ENCODE data around the gene UPF2. TPM values are rescaled to one million over a fixed set of nuclear protein-coding genes. Genes with fewer than 3 reads are reported as not detected.
"Not testable (repeated sequence)": the region's sequence is repeated elsewhere in the genome, so short reads cannot be mapped to it uniquely, and the experiment has no call there.

The UPF2 gene
- total RNA-seq, 1 donor from 2014 or later: 11.3 TPM

DNA sequence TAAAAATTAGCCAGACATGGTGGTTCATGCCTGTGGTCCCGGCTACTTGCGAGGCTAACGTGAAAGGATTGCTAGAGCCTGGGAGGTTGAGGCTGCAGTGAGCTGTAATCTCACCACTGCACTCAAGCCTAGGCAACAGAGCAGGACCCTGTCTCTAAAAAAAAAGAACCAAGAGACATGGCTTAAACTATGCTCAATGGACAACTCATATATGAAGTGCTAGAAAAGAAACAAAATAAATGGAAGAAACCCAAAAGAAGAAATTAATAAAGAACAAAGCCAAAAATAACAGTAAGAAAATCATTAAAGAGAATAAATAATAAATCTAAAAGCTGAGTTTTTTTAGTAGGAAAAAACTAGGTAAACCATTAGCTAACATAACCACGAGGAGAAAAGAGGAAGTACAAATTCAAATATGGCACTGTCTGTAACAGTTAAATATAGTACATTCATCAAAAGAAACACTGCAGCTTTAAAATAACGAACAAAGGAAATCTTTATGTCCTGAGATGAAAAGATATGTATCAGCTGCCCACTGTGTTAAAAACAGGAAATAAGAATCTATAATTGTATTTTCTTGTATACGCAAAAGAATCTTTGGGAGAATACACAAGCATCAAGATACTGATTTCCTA is 48.7 kb downstream of the UPF2 start:
- DNase-seq (ENCODE audit: low read depth): no peak
- TF ChIP-seq CTCF (conservative IDR thresholded peaks at IDR 0.05; ENCODE audit: low read depth, low read length): no peak
- H3K4me3 ChIP-seq (ENCODE audit: low read depth, low read length): no peak overlapping the region

GRCh38 chr10:11988924-11989323 is 53.7 kb downstream of the UPF2 start:
- no peak overlapping the region for H3K4me3 ChIP-seq (ENCODE audit: low read depth, low read length)
- no peak for TF ChIP-seq CTCF (conservative IDR thresholded peaks at IDR 0.05; ENCODE audit: low read depth, low read length)
- DNase-seq (ENCODE audit: low read depth): no peak

DNA sequence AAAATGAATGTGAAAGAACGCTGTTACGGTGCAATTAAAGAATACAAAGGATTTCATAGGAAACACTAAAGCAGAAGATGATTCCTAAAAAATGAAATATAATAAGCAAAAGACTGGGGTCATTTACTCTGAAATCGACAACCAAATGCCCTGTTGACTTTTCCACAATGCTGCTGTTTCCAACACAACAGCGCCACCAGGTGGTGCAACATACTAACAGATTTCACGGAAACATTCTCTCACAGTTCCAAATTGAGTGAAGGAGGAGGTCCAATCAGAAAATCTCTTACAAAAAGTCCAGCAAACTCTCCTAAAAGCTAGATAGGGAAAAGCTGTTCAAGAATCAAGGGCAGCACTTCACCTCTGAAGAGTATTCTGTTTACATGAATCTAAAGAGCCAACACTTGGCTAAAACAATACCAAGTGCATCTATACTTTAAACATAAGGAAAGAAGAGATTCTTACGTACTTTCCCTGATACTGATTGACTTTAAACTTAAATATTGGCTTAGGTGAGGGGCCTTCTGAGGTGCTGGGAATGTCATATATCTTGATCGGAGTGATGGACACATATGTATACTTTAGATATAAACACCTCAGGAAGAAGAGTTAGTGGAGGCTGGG is 55.9 kb downstream of the UPF2 start:
- peak; percentile 95 for TF ChIP-seq CTCF (conservative IDR thresholded peaks at IDR 0.05; ENCODE audit: low read depth, low read length)
- H3K4me3 ChIP-seq (ENCODE audit: low read depth, low read length): no peak overlapping the region
- peak; percentile 51 for DNase-seq (ENCODE audit: low read depth)

GRCh38 chr10:11982253-11982652 is 60.4 kb downstream of the UPF2 start:
- DNase-seq (ENCODE audit: low read depth): no peak
- TF ChIP-seq CTCF (conservative IDR thresholded peaks at IDR 0.05; ENCODE audit: low read depth, low read length): no peak
- no peak overlapping the region for H3K4me3 ChIP-seq (ENCODE audit: low read depth, low read length)

DNA sequence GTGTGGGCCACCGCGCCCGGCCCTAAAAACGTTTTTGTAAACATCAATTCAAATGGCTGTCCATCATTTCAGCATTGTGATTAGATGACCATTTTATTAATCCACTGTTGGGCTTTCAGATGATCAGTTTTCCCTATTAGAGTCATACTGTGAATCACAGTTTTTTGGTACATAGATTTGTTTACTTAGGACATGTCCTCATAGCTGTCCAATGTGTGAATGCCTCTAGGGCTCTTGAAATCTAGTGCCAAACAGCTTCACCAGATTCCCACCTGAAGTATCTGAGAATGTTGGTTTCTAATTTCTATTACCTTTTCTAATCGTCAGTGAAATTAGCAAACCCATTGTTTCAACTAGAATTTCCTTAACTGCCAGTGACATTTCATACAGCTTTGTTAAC is 66.8 kb downstream of the UPF2 start:
- no peak for DNase-seq (ENCODE audit: low read depth)
- TF ChIP-seq CTCF (conservative IDR thresholded peaks at IDR 0.05; ENCODE audit: low read depth, low read length): no peak

GRCh38 chr10:11972523-11972922 is 70.1 kb downstream of the UPF2 start:
- not testable (repeated sequence) for H3K4me3 ChIP-seq (ENCODE audit: low read depth, low read length); DNase-seq (ENCODE audit: low read depth)

More for the DNA sequence above, 66.8 kb downstream of the UPF2 start:
- H3K4me3 ChIP-seq (ENCODE audit: low read depth, low read length): no peak overlapping the region

DNA sequence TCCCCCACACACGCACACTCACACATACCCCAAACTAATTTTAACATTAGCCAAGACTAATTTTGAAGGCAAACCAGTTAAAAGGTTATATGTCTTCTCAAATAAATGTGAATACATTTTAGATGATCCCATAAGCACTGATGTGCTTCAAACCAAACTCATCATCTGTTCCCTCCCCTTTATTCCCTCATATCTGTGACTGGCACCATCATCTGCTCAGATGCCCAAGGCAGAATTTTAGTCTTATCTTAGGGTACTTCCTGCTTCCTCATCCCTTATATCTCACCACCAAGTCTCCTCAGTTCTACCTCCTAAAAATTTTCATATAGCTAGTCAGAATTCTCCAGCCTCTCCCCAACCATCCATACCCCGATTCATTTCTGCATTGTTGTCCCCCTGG is 80.4 kb downstream of the UPF2 start:
- DNase-seq (ENCODE audit: low read depth): no peak
- TF ChIP-seq CTCF (conservative IDR thresholded peaks at IDR 0.05; ENCODE audit: low read depth, low read length): no peak
- H3K4me3 ChIP-seq (ENCODE audit: low read depth, low read length): no peak overlapping the region

All from epithelial cell of proximal tubule (primary cell).